ENCODE results near the gene HIRA.

- TF ChIP-seq CTCF (IDR thresholded peaks at IDR 0.05) = no peak
- TF ChIP-seq POLR2A (IDR thresholded peaks at IDR 0.05) = no peak
Measured at GRCh38 chr22:19303785-19304184, 127.7 kb downstream of the HIRA start.
